ENCODE measurements around the gene NCK1. TPM values are rescaled to one million over a fixed set of nuclear protein-coding genes. Genes with fewer than 3 reads are reported as not detected.
"Not testable (repeated sequence)": the region's sequence is repeated elsewhere in the genome, so short reads cannot be mapped to it uniquely, and the experiment has no call there.

The NCK1 gene
- polyA plus RNA-seq, 5 donors, result 39.6 to 63.1 (median 47.8) TPM

GRCh38 chr3:136946978-136947377, 85.0 kb downstream of the NCK1 start:
- no peak for DNase-seq

- DNase-seq, result no peak
Observed at GRCh38 chr3:136947477-136947876, 85.5 kb downstream of the NCK1 start.

GRCh38 chr3:136949146-136949545, 87.1 kb downstream of the NCK1 start:
- DNase-seq, result no peak

GRCh38 chr3:136949708-136950107, 87.7 kb downstream of the NCK1 start:
- no peak for DNase-seq

GRCh38 chr3:136950623-136951022, 88.6 kb downstream of the NCK1 start:
- DNase-seq, result no peak

GRCh38 chr3:136952292-136952691, 90.3 kb downstream of the NCK1 start:
- no peak for DNase-seq

- DNase-seq, result no peak
Observed at GRCh38 chr3:136954251-136954650, 92.2 kb downstream of the NCK1 start.

- DNase-seq, result no peak
Observed at GRCh38 chr3:136954980-136955780, 93.2 kb downstream of the NCK1 start.

- no peak for DNase-seq
Observed at GRCh38 chr3:136955813-136956212, 93.8 kb downstream of the NCK1 start.

- no peak for DNase-seq
Observed at GRCh38 chr3:136956971-136957370, 95.0 kb downstream of the NCK1 start.

- DNase-seq, result no peak
Observed at GRCh38 chr3:136957751-136958288, 95.8 kb downstream of the NCK1 start, which contains the start of gene IL20RB. Gene IL20RB, plus strand, starts transcription at chr3:136957983. Its CDS starts 131 bp downstream, at chr3:136958114.

GRCh38 chr3:136958939-136959338, 96.9 kb downstream of the NCK1 start:
- no peak for DNase-seq

GRCh38 chr3:136959599-136959998, 97.6 kb downstream of the NCK1 start:
- no peak for DNase-seq

- no peak for DNase-seq
Observed at GRCh38 chr3:136960838-136961836, 99.1 kb downstream of the NCK1 start.

- no peak for DNase-seq
Observed at GRCh38 chr3:136962927-136963326, 100.9 kb downstream of the NCK1 start.

GRCh38 chr3:136969539-136969938, 107.5 kb downstream of the NCK1 start:
- not testable (repeated sequence) for DNase-seq

- DNase-seq, result no peak
Observed at GRCh38 chr3:136973352-136973751, 111.3 kb downstream of the NCK1 start.

GRCh38 chr3:136974670-136975069, 112.7 kb downstream of the NCK1 start:
- DNase-seq, result no peak

- DNase-seq, result no peak
Observed at GRCh38 chr3:136979204-136979603, 117.2 kb downstream of the NCK1 start.

- DNase-seq, result no peak
Observed at GRCh38 chr3:136979684-136980083, 117.7 kb downstream of the NCK1 start.

GRCh38 chr3:136982033-136982432, 120.0 kb downstream of the NCK1 start:
- DNase-seq, result no peak

- no peak for DNase-seq
Observed at GRCh38 chr3:136982520-136983138, 120.6 kb downstream of the NCK1 start.

Measured in right lung (tissue), 5 donors.